GM19397 (cell line): ENCODE data around the gene CACNA1D.

Experiments used
- ATAC-seq: cut with Tn5 transposase; IDR thresholded peaks from one replicate; pipeline ENCODE4 v1.9.1; 2021; ENCODE audit warnings: mild to moderate bottlenecking, moderate library complexity; ENCODE audit not compliant: unreplicated experiment

The CACNA1D gene

GRCh38 chr3:53708001-53708621, 213.7 kb downstream of the CACNA1D start:
- ATAC-seq = no peak

GRCh38 chr3:53709256-53709655, 214.8 kb downstream of the CACNA1D start:
- no peak for ATAC-seq

DNA sequence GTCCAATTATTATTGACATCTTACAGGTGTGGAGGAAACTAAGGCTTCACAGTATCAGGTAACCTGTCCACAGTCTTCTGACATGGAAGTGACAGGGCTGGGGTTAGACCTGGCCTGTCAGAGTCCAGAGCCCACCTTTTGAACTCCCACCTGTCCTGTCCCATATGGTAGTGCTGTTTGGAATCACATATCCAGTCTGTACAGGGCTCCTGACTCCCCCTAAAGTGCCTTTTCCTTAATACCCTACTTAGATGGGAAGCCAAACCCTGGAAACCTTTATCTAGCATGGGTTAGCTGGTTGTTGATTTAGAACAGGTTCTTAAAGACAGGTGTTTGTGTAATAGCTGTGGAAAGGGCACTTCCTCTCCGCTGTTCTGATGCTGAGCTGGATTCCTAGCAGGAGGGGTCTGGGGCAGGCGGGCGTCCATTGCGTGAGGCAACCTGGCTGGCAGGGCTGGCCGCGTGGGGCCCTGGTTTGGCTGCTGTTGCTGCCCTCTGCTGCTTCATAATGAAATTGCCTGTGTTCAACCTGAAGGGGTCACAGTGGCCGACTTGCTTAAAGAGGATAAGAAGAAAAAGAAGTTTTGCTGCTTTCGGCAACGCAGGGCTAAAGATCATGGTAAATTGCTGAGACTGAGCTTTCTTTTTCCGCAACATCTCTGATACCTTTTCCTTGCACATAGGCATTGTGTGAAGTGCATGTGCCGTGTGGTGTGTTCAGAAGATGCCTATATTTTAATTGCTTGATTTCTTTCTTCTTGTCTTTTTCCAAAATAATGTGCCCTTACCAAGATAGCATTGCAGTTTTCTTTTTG, 215.7 kb downstream of the CACNA1D start:
- peak; percentile 66 for ATAC-seq

- ATAC-seq = no peak
These were observed 217.0 kb downstream of the CACNA1D start for GRCh38 chr3:53711387-53711786.

DNA sequence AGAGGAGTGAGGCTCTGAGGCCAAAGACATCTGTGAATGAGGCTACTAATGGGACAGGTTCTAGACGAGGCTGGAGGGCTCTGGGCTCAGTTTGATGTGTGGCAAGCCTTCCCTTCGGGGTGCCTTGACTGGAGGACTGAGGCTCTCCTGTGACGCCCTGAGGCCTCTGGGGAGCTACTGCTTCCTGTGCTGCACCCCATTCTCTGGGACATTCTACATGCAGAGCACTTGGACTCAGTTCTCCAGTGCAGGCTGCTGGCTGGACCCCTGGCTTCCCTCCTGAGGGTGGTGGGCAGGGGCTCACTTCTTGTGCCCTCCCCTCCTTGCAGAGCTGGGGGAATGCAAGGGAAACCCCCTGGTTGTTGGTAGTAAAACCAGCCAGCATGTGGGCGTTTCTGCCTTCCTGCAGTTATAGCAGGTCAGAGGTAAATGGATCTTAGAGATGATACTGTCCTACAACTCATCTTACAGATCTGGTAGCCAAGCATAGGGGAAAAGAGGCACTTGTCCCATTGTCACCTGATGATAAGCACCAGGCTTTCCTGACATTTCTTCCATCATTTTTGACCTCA, 218.5 kb downstream of the CACNA1D start:
- ATAC-seq = no peak

DNA sequence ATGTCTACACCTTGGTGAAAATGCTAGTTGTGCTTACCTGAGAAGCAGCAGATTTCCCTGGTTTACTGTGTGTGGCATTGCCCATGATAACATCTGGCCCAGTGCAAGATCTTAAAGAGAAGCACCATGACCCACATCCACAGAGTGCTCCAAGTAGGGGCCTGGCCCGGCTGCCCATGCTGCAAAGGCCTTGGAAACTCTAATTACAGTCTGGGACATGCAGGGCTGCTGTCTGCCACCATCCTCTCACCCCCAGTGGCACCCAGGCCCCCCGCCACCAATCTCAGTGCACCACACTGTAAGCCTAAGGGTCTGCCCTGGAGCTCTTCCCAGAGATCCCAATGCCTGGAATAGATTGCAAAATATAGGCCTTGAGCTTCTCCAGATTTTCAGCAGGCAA, 219.2 kb downstream of the CACNA1D start:
- no peak for ATAC-seq

DNA sequence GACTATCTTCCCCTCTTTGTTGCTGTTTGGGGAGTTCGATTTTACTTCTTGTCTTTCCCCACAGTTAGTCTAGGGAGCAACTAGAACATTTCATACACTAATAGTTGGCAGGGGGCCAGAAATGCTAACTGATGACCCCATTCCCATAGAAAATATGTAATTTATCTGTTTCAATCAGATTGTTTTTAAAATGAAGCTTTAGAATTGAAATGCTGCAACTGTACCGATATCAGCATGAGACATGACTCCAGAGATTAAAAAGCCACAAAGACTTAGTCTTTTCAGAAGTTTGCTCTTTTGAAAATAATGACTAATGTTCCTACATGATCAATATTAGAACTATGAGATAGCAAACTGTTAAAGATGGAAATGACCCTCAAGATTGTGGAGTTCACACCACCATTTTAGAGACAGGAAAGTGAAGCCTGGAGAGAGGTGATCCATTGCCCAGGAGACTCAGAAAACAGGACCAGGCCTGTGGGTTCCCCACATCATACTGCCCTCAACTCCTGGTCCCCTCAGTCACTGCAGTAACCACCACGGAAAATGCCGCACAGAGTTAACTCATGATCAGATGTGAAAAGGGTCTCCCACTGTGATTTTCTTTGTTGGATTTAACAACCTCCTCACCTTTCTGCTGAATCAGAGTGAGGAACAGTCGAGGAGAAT, 221.5 kb downstream of the CACNA1D start:
- ATAC-seq = no peak

DNA sequence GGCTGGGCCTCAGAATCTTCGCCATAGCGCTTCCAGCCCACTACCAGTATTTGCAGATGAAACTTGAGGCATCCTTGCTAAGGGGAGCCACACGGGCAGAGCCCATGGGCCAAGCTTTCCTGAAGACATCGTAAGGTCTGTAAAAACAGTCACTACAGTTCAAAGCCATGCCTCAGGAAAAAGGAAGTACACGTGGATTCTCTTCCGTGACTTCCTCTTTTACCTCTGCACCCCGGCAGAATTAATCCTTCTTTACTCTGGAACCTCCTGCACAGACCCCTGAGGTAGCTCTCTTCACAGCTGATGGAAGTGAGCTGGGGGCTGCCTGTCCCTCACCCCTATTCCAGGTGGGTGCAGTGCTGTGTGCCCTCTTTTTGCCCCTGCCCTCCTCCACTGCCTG, 222.6 kb downstream of the CACNA1D start:
- no peak for ATAC-seq

DNA sequence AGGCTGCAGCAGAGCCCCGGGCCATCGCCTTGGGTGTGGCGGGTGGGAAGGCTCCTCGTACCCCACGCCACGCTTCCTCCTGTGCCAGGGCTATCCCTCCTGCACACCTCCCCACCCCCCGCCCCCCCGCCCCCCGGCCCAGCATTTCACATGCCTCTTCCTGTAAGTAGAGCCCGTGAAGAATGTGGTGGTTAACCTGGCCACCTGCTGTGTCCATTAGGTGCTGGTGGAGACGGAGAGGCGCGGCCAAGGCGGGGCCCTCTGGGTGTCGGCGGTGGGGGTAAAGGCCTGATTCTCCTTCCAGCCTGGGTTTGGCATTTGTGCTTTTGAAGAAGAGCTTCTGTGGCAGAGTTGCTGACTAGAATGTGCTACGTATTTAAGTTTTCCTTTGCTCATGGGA, 224.1 kb downstream of the CACNA1D start:
- ATAC-seq = no peak

DNA sequence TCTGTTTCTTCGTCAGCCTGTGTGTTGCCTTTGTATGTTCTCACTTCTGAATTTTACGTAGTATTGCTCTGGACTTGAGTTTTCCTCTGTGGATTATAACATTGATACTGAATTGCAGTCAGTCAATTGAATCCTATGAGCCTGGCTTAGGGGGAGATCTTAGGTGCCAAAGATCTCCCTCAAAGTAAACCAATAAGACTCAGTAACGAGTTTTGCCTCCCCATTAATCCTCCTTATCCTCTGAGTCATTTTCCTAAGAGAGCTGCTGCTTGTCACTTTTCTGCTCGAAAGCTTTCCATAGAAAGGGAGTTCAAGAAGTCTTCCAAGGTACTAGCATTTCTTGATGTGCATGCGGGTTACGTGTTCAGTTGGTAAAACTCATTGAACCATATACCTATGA, 225.4 kb downstream of the CACNA1D start:
- ATAC-seq = no peak

DNA sequence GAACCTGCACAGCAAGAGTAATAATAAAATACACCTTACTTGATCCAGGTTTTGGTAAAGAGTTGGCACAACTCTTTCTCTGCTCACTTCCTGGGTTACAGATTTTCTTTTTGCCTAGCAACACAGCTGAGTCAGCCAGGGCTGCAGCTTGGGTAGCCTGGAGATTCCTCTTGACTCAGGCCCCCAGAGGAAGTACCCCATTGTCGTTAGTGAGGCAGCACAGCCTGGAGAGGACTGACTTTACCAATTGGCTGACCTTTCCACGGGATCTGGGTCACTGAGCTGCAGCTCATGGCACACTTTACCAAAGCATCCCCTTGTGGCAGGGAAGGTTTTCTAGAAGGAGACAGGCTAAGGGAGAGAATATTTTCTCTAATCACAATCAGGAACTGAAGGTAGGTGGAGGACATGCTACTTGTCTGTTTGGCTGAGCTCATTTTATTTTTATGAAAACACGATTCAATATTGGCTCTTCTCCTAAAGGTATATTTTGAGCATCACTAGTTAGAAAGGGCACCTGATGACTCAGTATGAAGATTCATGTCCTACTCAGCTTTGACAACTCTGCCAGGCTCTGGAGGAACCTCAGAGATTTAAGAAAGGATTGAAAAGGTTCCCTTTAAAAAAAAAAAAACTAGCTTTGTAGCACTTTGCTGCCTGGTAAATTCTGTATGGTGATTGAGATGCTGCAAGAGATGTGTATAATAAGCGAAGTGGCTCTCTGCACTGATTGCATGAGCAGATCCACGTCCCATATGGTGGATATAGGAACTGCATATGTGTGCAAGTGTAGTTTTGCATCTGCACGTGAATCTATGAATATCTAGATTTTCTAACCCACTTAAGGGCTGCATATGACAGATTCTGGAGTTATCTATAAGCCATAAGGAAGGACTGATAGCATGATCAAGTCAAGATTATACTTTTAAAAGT, 227.0 kb downstream of the CACNA1D start:
- ATAC-seq = no peak

DNA sequence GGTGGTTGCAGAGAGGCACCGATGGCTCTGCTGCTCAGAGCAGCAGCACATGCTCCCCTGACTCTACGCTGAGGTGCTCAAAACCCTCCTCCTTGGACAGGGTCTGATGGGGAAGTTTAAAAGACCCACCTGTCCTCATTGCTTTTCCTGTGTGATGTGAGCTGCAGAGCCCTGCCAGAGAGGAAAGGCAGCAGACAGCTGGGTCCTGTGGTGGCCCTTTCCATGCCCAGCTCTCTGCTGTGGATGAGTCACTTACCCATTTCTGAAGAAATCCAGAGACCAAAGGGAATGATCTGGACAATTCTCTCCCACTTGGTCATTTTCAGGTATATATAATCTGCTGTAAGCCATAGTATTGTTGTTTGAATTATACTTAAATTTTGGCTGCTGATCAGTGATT, 230.2 kb downstream of the CACNA1D start:
- no peak for ATAC-seq

GRCh38 chr3:53725387-53725995, 231.1 kb downstream of the CACNA1D start:
- no peak for ATAC-seq

DNA sequence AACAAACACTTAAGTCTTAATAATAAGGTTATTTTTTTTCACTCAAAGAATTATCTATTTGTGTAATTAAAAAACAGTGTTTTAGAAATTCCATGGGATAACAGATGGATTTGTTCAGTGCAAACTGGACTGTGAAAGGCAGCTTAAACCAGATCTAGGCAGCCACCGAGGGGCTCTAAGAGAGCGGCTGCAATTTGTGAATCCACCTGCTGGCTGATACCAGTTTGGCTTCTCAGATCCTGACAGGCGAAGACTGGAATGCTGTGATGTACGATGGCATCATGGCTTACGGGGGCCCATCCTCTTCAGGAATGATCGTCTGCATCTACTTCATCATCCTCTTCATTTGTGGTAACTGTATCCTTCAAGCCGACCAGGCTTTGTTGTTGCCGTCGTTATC, 232.2 kb downstream of the CACNA1D start:
- ATAC-seq = no peak

GRCh38 chr3:53728606-53729005, 234.2 kb downstream of the CACNA1D start:
- no peak for ATAC-seq

DNA sequence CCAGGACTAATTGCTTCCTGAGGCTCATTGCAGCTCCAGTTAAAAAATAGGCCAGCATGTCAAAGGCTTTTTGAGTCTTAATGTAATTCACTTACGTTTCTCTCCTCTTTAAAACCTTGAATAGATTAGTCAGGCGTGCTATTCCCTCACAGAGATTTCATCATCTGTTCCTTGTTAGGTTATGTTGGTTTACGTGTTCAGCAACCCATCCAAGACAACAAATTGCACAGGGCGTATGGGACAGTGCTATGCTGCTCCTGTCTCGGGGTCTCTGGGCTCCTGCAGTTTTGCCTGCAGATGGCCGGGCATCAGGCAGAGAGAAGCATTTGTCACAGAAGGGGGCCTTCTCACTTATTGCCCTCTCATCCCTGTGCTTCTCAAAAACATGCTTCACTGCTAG, 234.7 kb downstream of the CACNA1D start:
- no peak for ATAC-seq

DNA sequence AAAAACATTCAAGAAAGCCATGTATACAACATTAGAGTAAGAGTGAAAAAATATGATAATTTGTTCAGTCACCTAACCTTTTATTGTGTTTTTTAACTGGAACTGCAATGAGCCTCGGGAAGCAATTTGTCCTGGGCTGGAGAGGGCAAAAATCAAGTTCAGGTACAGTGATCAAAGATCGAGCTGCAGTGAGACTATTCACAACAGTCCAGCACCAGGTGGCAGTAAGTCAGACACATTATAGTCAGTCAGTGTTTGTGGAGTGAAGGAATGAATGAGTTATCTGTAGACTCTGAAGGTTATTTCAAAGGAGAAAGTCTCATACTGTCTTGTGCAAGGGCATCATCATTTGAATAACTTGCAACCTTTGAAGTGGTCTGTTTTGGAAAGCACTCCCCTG, 235.2 kb downstream of the CACNA1D start:
- no peak for ATAC-seq

DNA sequence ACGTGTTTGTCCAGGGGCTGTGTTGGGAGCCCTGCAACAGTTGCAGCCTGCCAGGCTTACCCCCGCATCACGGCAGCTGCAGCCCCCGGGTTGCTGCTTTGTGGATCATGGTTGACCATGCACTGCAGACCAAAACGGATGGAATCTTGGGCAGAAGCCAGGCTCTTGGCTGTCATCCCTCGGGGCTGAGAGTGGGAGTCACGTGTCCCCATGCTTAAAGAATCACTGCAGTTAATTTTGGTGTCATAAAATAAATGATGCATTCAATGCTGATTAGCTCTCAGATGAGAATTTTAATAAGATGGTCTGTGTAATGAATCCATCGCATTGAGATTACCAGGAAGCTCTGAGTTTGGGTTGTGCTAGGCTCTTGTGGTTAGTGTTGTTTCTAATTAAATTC, 236.2 kb downstream of the CACNA1D start:
- no peak for ATAC-seq

- ATAC-seq = no peak
These were observed 237.7 kb downstream of the CACNA1D start for GRCh38 chr3:53731934-53732624.

GRCh38 chr3:53733446-53733845, 239.0 kb downstream of the CACNA1D start:
- no peak for ATAC-seq
